Nephron progenitor cell (in vitro differentiated cells): ENCODE measurements around the gene TK2.
"Not testable (repeated sequence)": the region's sequence is repeated elsewhere in the genome, so short reads cannot be mapped to it uniquely, and the experiment has no call there.

Experiments
- DNase-seq: peaks from one replicate; pipeline ENCODE4 v3.0.0; 2021
- H3K27ac Mint-ChIP-seq: 2 replicates; pipeline ENCODE4 v1.8.0; 2021; ENCODE audit warnings: mild to moderate bottlenecking, moderate library complexity, mixed read lengths
- H3K27me3 Mint-ChIP-seq: 2 replicates; pipeline ENCODE4 v1.8.0; 2021; ENCODE audit warnings: mild to moderate bottlenecking, low read depth, mixed read lengths; ENCODE audit not compliant: poor library complexity
- H3K36me3 Mint-ChIP-seq: 2 replicates; pipeline ENCODE4 v1.8.0; 2021; ENCODE audit warnings: low read depth, mixed read lengths
- H3K4me1 Mint-ChIP-seq: 2 replicates; pipeline ENCODE4 v1.8.0; 2021; ENCODE audit warnings: mixed read lengths
- H3K4me3 Mint-ChIP-seq: 2 replicates; pipeline ENCODE4 v1.8.0; 2021; ENCODE audit warnings: mild to moderate bottlenecking, moderate library complexity, mixed read lengths
- H3K9me3 Mint-ChIP-seq: 2 replicates; pipeline ENCODE4 v1.8.0; 2021; ENCODE audit warnings: mild to moderate bottlenecking, moderate library complexity, mixed read lengths
- TF ChIP-seq, protein P1 (sequence below): fragments of 200-600 bp; sonication (generic); IDR thresholded peaks from 2 replicates; pipeline ENCODE4 v1.5.0; 2021; ENCODE audit warnings: antibody characterized with exemption

Gene TK2

DNA sequence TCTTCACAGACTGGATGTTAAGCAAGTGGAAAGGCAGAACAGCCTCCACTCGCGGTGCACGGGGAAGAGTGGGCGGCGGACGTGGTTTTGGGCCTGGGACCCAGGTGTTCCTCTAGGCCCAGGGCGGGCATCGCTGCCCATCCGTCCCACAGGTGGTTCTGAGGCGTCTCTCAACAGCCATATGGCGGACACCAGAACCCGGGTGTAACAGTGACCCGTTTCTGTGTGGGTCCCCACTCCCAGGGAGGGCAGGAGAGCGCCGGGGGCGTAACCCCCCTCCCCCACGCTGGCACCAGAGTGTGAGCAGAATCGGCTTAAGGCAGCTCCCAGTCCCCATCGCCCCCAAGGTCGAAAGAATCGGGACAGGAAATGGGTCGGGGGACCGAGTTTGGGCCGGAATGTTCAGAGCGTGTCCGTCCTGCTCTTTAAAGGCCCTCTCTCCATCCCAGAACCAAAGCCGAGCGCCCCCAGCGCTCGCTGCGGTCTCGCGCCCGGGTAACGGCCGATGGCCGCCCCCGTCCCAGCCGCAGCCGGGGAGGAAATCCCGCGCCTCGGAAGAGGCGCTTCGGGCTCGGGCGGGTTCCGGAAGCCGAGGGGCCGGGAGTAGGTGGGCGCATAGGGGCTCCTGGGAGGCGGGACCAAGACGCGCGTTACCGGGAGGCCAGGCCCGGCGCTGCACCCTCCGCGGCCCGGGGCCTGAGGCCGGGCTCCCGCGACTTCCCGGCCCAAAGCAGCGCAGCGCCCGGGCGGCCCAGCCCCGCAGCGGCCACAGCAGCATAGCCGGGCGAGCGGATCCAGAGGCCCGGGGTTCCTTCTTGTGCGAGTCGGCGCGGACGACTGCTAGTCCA lies at the start of gene TK2:
TK2 (minus strand) TSS at position 839 of the 848 bp plus-strand sequence; CDS start at position 778, 61 bp downstream.
- peaks cover 56% of the 10 kb centered on the region for H3K36me3 Mint-ChIP-seq
- H3K27me3 Mint-ChIP-seq: peaks cover 8% of the 10 kb centered on the region
- TF ChIP-seq, protein P1, sequence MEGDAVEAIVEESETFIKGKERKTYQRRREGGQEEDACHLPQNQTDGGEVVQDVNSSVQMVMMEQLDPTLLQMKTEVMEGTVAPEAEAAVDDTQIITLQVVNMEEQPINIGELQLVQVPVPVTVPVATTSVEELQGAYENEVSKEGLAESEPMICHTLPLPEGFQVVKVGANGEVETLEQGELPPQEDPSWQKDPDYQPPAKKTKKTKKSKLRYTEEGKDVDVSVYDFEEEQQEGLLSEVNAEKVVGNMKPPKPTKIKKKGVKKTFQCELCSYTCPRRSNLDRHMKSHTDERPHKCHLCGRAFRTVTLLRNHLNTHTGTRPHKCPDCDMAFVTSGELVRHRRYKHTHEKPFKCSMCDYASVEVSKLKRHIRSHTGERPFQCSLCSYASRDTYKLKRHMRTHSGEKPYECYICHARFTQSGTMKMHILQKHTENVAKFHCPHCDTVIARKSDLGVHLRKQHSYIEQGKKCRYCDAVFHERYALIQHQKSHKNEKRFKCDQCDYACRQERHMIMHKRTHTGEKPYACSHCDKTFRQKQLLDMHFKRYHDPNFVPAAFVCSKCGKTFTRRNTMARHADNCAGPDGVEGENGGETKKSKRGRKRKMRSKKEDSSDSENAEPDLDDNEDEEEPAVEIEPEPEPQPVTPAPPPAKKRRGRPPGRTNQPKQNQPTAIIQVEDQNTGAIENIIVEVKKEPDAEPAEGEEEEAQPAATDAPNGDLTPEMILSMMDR: no peak
- peak; percentile 72 for DNase-seq
- H3K27ac Mint-ChIP-seq: peak within 1 kb of the TSS; percentile 85
- H3K4me3 Mint-ChIP-seq: peak within 1 kb of the TSS; percentile 82
- peaks cover 37% of the 10 kb centered on the region for H3K4me1 Mint-ChIP-seq
- H3K9me3 Mint-ChIP-seq: peaks cover 17% of the 10 kb centered on the region

DNA sequence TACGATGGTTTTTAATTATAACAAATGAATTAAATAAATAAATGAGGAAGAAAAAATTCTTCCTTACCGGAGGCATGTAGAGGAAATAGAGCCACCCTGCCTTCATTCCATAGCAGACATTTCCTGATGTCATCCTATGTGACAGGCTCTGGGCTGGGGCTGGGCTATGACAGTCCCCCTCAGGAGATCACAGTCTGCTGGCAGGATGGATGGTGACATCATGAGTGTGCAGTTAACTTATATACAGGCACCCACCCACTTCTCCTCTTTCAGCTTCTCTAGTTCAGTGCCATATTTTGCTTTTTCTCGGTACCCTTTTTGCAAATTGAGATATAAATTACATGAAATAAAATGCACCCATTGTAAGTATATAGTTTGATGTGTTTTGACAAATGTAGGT lies 48.2 kb upstream of the TK2 start:
- Mint-ChIP-seq H3K4me3 (no peak overlapping the region), H3K4me1 (peaks cover 19% of the 10 kb centered on the region), H3K27ac (no peak overlapping the region)

DNA sequence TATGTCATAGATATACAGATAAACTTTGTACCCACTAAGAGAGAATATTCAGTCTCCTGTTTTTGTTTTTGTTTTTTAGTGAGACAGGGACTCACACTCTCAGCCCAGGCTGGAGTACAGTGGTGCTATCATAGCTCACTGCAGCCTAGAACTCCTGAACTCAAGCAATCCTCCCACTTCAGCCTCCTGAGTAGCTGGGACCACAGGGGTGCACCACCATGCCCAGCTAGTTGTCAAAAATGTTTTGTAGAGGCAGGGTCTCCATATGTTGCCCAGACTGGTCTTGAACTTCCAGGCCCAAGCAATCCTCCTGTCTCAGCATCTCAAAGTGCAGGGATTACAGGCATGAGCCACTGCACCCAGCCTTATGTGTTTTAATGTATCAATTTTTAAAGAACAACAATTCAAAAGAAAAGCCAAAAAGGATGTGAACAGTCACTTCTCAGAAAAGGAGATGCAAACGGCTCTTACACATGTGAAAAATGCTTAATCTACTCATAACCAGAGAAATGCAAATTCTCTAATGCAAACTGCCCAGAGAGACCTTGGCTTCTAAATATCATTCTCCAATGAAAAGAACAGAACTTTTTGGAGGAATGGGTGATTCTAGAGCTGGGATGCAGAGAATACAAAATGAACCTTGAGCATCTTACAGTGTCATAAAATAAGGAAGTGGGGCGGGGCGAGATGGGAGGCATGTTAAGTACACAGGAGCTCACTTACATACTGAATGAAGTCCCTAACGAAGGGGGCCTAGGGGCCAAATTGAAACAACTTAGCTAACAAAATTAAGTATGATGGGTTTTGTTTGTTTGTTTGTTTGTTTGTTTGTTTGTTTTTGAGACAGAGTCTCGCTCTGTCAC lies 47.3 kb upstream of the TK2 start:
- peaks cover 3% of the 10 kb centered on the region for H3K27me3 Mint-ChIP-seq
- no peak overlapping the region for H3K27ac Mint-ChIP-seq

More for the DNA sequence above, 48.2 kb upstream of the TK2 start:
- DNase-seq: no peak
- Mint-ChIP-seq H3K27me3 (peaks cover 5% of the 10 kb centered on the region), H3K9me3 (no peaks in the 10 kb centered on the region), H3K36me3 (no peaks in the 10 kb centered on the region)
- TF ChIP-seq, protein P1: no peak

DNA sequence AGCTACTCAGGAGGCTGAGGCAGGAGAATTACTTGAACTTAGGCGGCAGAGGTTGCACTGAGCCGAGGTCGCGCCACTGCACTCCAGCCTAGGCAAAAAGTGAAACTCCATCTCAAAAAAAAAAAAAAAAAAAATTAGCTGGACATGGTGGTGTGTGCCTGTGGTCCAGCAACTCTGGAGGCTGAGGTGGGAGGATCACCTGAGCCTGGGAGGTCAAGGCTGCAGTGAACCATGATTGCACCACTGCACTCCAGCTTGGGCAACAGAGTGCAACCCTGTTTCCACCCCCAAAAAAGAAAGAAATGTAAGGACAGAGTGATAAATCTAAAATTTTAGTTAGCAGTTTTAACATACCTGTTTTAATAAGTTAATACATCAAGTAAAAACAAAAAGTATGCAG lies 46.6 kb upstream of the TK2 start:
- H3K9me3 Mint-ChIP-seq, H3K4me3 Mint-ChIP-seq, H3K27me3 Mint-ChIP-seq, DNase-seq, H3K27ac Mint-ChIP-seq, H3K36me3 Mint-ChIP-seq: not testable (repeated sequence)
- H3K4me1 Mint-ChIP-seq: peaks cover 13% of the 10 kb centered on the region

More for the DNA sequence above, 47.3 kb upstream of the TK2 start:
- Mint-ChIP-seq H3K36me3 (no peaks in the 10 kb centered on the region), H3K4me3 (no peak overlapping the region), H3K4me1 (peaks cover 13% of the 10 kb centered on the region), H3K9me3 (no peaks in the 10 kb centered on the region)
- TF ChIP-seq, protein P1: no peak
- no peak for DNase-seq

DNA sequence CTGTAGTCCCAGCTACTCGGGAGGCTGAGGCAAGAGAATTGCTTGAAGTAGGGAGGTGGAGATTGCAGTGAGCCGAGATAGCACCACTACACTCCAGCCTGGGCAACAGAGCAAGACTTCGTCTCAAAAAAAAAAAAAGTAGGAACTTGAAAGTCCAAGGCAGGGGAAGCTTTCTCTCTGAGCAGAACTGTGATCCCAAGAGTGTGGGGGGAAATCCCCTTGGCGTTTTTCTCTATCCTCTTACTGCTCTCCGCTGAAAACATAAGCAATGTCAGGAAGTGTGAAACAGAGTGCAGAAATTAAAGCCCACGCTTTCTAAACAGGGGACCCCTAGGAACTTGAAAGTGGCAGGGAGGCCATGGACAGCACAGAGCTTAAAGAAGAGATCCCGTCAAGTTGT lies 44.8 kb upstream of the TK2 start:
- Mint-ChIP-seq H3K9me3 (no peaks in the 10 kb centered on the region), H3K27ac (no peak overlapping the region), H3K4me3 (no peak overlapping the region), H3K36me3 (no peaks in the 10 kb centered on the region), H3K4me1 (peaks cover 1% of the 10 kb centered on the region), H3K27me3 (peaks cover 8% of the 10 kb centered on the region)
- TF ChIP-seq, protein P1: no peak
- no peak for DNase-seq

DNA sequence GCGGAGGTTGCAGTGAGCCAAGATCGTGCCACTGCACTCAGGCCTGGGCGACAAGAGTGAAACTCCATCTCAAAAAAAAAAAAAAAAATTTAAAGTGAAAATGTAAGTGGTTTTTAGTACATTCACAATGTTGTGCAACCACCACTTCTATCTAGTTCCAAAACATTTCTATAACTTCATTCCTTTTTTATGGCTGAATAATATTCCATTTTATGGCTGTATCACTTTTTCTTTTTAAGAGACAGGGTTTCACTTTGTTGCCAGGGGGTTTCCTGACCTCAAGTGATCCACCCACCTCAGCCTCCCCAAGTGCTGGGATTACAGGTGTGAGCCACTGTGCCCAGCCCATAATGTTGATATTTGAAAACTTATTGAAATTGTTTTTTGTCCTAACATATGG lies 42.9 kb upstream of the TK2 start:
- H3K36me3 Mint-ChIP-seq: no peaks in the 10 kb centered on the region
- no peaks in the 10 kb centered on the region for H3K9me3 Mint-ChIP-seq

More for the DNA sequence above, 42.9 kb upstream of the TK2 start:
- Mint-ChIP-seq H3K4me1 (no peaks in the 10 kb centered on the region), H3K4me3 (no peak overlapping the region), H3K27me3 (peaks cover 12% of the 10 kb centered on the region), H3K27ac (no peak overlapping the region)
- TF ChIP-seq, protein P1: no peak
- no peak for DNase-seq
